Esophagus squamous epithelium (tissue), 4 donors: ENCODE data around the gene RNF32.
"Not testable (repeated sequence)": the region's sequence is repeated elsewhere in the genome, so short reads cannot be mapped to it uniquely, and the experiment has no call there.

Experiments
- POLR2A ChIP-seq, 4 donors: fragments of 450-650 bp; IDR thresholded peaks; one replicate each; pipeline ENCODE4 v1.6.1; 2017; ENCODE audit warnings: antibody characterized with exemption in 4 of 4, mild to moderate bottlenecking in 4 of 4, moderate library complexity in 3 of 4
- TF ChIP-seq, protein P1 (sequence below), 6 experiments: fragments of 450-650 bp in 4 of 6; fragments of 200-600 bp in 2 of 6; sonication (generic) in 2 of 6; IDR thresholded peaks; one replicate each; pipeline ENCODE4 v1.5.1; 2016 to 2019; ENCODE audit warnings: antibody characterized with exemption in 6 of 6, mild to moderate bottlenecking in 4 of 6, moderate library complexity in 4 of 6

DNA sequence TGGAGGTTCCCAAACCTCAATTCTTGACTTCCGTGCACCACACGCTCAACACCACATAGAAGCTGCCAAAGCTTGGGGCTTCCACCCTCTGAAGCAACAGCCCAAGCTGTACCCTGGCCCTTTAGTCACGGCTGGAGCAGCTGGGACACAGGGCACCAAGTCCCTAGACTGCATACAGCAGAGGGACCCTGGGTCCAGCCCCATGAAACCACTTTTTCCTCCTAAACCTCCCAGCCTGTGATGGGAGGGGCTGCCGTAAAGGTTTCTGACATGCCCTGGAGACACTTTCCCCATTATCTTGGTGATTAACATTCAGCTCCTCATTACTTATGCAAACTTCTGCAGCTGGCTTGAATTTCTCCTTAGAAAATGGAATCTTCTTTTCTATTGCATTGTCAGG is 57.9 kb downstream of the RNF32 start:
- TF ChIP-seq, protein P1, sequence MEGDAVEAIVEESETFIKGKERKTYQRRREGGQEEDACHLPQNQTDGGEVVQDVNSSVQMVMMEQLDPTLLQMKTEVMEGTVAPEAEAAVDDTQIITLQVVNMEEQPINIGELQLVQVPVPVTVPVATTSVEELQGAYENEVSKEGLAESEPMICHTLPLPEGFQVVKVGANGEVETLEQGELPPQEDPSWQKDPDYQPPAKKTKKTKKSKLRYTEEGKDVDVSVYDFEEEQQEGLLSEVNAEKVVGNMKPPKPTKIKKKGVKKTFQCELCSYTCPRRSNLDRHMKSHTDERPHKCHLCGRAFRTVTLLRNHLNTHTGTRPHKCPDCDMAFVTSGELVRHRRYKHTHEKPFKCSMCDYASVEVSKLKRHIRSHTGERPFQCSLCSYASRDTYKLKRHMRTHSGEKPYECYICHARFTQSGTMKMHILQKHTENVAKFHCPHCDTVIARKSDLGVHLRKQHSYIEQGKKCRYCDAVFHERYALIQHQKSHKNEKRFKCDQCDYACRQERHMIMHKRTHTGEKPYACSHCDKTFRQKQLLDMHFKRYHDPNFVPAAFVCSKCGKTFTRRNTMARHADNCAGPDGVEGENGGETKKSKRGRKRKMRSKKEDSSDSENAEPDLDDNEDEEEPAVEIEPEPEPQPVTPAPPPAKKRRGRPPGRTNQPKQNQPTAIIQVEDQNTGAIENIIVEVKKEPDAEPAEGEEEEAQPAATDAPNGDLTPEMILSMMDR (IDR thresholded peaks at IDR 0.05) = not testable (repeated sequence)
- TF ChIP-seq POLR2A (IDR thresholded peaks at IDR 0.05) = not testable (repeated sequence)
